ENCODE results near the gene PKLR.

The PKLR gene

DNA sequence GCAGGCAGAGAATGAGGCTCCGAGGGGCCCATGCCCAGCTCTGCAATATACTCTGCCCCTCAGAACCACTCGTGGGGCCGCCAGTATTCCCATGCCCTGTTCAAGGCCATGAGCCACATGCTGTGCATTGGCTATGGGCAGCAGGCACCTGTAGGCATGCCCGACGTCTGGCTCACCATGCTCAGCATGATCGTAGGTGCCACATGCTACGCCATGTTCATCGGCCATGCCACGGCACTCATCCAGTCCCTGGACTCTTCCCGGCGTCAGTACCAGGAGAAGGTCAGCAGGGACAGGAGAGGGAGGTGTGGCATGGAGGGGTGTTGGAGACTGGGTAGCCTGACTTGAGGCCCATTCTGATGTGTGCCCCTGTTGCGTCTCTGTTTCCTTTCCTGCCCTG is 16.8 kb downstream of the PKLR start:
- DNase-seq = no peak

DNA sequence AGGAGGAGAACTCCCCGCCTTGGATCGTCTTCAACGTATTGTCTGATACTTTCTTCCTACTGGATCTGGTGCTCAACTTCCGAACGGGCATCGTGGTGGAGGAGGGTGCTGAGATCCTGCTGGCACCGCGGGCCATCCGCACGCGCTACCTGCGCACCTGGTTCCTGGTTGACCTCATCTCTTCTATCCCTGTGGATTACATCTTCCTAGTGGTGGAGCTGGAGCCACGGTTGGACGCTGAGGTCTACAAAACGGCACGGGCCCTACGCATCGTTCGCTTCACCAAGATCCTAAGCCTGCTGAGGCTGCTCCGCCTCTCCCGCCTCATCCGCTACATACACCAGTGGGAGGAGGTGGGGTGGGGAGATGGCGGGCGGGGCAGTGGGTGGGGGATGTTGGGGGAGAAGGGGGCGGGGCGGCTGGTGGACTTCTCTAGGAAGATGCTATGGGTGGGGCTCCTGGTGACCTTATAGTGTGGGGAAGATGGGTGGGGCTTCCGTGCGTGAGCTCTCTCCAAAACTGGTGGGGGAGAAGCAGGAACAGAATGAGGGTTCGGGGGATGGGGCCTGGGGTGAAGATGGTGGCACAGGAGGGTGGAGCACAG is 18.6 kb downstream of the PKLR start:
- no peak for DNase-seq

DNA sequence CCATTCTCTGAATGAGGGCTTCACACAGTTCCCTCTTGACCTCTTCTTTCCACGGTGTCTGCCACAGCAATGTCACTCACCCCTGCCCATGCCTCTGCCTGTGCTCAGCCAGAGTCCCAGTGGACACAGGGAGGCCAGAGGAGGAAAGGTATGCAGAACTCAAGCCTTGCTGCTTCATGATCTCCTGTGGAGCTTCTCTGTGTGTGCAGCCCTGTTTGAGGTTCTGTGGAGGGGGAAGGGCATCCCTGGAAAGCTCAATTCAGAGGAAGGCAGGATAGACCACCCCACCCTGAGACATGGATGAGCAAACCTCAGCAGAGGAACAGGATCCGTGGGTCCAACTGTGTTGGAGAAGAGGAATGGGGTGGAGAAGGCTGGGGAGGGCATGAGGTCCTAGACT is 22.0 kb downstream of the PKLR start:
- DNase-seq = no peak

DNA sequence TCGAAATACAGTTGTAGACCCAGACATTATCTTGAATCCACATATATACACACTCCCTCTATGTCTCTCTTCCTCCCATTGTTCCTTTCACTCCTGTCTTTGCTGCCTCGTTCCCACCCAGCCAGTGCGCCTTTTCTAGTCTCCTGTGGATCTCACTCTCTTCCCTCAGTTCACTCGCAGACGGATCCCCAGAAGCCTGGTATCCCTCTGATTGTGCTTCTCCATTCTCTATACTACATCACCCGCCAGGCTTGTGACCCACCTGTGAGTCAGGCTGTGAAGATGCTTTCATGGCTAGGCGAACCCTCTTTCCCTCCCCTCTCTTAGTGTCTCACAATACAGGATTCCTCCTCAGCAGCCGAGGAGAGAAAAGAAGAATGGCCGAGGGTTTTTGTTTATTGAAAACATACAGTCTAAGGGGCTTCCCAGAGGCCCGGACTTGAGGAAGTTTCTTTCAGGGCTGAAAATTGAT is 22.5 kb downstream of the PKLR start:
- DNase-seq = no peak

DNA sequence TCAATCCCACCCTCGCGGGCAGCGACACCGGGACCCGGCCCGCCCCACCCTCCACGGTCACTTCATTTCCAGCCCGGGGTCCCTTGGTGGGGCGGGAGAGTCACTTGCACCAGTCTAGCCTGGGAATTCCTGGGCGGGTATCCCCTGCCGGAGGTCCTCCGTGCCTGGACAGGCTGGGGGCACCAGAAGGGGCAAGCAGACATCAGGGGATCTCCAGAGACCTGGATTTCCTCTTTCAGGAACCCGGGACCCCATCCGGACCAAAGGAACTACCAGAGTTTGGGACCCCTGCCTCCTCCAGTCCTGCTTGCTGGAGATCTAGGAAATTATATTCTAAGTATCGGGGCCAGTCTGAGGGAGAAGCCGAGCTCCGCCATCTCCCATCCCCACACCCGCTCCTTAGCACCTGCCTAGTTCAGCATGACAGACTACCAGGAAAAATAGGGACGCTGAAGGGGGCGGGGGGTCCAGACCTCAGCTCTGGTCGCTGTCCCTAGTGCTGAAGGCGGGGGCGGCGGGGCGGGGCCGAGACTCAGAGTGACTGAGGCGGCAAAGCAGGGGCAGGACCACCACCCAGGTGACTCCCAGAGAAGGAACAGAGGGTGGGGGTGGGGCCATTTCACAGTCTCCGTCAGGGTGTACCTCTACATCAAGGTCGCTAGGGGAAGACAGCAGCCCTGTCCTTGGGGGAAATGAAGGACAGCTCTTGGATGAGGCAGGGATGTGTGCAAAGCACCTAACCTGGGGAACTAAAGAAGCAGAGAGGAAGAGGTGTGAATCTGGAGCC is 23.1 kb downstream of the PKLR start:
- peak; percentile 24 to 55 (median 33) for DNase-seq

DNA sequence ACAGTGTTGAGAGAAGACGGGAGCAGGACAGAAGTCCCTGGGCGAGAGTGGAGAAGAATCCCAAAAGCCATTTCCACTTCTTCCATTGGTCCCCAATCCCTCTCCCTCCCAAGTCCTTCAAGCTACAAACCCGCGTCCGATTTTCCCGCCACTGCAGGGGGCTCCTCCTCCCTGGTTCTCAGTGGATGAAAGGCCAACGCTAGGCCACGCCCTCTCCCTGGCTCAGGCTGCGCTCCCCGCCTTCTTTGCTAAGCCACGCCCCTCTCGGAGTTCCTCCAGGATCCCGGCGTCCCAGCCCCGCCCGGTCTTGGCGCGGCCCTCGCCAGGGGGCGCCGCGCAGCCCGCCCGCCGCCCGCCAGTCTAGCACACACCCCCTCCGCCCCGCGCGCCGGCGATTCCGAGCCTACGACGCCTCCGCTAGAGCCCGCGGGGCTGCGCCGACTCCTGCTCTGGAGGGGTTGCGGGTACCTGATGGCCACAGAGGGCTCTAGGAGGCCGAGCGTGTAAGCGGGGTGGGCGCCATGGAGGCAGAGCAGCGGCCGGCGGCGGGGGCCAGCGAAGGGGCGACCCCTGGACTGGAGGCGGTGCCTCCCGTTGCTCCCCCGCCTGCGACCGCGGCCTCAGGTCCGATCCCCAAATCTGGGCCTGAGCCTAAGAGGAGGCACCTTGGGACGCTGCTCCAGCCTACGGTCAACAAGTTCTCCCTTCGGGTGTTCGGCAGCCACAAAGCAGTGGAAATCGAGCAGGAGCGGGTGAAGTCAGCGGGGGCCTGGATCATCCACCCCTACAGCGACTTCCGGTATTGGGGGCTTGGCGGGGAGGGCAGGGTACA is 24.0 kb downstream of the PKLR start, which contains the start of gene HCN3:
HCN3 (plus strand) TSS at position 394 of the 832 bp plus-strand sequence; CDS start at position 522, 128 bp downstream.
- peak; percentile 98 to 99 (median 98) for DNase-seq

DNA sequence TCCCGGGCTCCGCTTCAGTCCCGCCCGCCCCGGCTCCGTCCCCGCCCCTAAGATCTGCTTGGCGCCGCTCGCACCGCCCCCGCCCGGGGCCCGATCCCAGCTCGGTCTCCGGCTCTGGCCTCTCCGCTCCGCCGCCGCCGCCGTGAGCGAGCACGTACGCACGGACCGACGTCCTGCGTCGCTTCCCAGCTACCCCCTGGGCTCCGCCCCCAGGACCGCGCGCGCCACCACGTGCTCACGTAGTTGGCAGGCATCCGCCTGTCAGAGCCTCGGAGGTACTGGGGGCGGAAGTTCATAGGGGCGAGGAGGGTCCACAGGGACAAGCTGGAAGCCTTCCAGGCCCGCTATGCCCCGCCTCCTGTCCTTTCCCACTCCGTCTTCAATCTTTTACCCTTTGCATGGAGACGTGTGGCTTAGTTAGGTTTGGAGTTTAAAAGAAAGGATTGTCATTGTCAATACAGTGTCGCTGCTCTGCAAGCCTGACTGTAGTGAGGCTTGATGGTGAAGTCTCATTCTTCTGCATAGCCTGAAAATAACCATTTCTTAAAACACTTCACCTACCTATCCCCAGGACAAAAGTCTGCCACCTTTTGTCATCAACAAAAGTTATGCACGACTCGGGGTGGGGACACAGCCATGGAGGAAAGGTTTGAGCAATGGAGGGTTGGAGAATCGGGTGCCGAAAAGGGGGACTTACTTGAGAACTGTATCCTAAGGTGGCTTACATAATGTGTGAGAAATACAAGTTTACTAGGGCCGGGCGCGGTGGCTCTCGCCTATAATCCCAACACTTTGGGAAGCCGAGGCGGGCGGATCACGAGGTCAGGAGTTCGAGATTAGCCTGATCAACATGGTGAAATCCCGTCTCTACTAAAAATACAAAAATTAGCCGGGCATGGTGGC is 27.6 kb downstream of the PKLR start, which contains the start of gene CLK2:
CLK2 (minus strand) TSS at position 162 of the 903 bp plus-strand sequence. CDS start 2,527 bp downstream, outside the sequence.
- peak; percentile 97 to 99 (median 98) for DNase-seq

DNA sequence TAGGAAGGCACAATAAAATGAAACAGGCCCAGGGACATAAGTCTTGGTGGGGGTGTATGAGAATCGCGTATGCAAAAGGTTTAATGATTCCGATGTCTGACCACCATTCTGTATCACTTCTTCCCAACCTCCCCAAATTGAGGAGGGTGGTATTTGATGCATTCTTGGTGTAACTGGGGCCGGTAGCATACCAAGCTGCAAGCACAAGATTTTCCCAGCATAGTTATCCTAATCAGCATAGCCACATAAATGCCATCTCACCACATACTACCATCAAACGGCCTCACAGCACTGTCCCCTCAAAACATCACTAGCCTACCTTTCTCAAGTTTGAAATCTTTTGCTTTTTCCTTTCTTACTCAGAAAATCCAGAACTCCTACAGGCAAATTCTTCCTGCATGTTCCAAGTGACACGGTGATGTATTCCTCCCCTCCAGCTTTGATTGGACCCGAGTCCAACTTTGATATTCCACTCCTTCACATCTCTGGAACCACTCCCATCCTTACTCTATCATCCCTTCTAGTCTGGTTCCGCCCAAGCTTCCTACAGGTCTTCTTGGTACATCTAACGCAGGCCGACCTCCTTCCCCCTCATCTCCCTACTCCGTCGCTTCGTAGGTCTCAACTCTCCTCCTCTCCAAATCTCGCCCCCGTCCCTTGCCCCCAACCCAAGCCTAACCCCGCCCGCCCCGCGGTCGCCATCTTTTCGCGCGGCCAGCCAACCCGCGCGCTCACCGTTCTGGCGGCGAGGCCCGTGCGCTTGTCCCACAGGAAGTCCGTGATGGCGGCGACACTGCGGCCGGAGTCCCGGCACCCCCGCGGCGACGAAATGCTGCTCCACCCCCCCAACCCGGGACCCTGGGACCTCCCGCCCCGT is 28.5 kb downstream of the PKLR start:
- DNase-seq = peak in 1 of 4 experiments; percentile 56

DNA sequence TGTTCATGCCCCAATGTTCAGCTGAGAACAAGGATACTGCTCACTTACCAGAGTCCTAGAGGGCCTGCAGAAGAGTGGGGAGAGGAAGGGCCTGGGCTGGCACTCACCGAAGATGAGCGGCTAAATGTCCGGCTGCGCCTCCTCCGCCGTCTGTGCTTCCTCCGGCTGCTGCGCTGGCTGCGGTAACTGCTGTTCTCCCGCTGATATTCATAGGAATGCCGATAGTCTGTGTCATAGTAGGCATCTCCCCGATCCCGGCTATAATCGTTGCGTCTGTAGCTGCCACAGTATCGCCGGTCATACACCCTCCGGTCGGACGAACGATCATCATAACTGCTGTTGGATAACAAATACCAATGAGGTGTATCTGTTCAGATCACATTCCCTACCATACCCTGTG is 31.9 kb downstream of the PKLR start:
- no peak for DNase-seq

DNA sequence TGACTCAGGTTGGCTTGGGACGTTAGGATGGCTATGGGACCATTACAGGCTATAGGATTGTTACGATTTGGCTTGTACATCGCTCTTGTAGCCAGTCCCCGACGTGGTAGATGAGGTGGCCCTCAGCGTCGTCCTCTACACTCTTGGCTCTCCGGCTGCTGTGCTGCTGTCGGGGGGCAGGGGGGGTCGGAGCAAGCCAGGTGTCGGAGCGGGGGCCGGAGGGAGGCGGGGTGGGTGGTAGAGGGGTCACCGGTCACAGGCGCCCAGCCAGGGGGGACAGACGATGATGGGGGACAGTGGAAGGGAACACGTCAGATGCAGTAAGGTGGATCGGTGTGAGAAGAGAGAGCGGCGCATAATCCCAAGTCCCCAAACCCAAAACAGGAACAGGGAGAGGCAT is 32.6 kb downstream of the PKLR start:
- DNase-seq = no peak

DNA sequence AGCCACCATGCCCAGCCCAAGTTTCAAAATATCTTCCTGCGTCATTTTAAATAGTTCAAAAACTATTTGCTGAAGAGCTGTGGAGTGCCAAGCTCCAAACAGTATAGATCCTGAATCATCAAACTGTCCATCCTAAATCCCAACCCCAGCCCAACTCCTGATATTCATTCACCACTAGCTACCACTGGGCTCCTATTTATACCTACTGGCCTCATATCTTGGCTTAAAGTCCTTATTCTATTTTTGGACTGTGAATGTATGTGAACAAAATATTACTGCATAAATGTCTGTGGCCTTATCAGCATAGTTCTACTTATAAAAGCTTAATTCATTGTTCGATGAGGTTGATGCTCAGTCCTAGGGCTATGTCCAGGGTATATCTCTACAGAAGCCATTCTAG is 33.9 kb downstream of the PKLR start:
- no peak for DNase-seq

DNA sequence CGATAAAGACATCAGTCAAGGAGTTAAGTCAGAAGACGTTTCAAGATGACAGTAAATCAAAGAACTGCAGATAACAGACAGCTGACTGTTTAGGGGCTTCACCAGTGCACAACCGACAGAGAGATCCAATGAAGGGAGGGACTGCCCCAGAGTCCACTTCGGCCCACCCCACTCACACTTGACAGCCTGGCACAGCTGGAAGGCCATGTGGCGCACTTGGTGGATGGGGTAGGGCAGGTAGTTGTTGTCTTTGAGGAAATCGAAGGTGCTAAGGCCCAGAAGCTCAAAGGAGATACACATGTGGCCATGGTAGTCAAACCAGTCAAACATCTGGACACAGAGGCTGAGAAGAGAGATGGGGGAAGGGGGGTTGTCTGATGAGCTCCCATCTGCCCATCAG is 34.7 kb downstream of the PKLR start:
- no peak for DNase-seq

DNA sequence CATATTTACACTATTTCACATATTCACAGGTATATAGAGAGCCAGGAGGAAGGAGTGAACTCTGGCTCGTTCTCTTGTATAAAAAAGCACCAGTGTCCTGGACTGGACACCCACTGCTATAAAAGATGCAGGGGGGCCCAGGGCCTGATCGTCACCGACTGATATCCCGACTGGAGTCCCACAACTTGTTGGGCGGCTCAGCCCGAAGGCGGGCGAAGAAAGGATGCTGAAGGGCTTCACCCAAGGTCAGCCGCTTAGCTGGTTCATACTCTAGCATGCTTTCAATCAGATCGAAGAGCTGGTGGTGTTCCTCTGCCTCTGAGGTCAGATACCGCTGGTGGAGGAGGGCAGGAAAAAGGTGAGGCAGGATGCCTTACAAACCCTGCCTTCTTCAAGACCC is 38.2 kb downstream of the PKLR start:
- no peak for DNase-seq

DNA sequence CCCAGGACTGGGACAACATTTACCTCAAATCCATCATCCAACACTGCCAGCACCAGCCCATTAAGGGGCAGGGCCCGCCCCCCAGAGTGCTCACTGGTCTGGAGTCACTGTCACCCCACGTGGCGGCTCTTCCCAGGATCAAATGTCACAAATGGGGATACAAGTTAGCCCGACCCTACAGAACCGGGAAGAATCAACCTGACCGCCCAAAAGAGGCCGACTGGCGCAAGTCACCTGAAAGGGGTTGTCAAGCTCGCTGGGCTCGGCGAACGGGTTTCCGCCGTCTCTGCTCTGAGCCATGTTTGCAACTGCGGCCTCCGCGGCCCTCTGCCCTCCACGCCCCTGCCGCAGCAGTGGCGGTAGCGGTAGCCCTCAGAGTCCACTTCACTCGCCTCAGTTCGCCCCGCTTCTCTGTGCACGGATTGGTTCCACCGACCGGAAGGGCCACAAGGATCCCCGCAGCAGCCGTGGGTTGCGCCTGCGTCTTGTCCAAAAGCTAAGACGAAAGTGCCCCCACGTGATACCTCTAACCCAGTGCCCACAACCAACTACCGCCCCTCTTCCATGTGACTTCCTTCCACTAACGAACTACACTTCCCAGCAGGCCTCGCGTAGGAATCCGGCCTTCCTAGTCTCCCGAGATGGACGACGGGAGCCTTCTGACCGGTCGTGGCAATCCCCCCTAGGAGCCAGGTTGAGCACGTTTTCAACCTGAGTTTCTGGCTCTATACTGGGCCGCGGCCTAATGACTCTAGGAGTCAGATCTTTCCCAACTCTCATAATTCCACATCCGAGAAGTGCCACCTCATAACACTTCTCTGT is 39.2 kb downstream of the PKLR start, which contains the start of gene SCAMP3:
SCAMP3 (minus strand) TSS at position 509 of the 822 bp plus-strand sequence; CDS start at position 300, 209 bp downstream.
- peak; percentile 97 to 99 (median 98) for DNase-seq

DNA sequence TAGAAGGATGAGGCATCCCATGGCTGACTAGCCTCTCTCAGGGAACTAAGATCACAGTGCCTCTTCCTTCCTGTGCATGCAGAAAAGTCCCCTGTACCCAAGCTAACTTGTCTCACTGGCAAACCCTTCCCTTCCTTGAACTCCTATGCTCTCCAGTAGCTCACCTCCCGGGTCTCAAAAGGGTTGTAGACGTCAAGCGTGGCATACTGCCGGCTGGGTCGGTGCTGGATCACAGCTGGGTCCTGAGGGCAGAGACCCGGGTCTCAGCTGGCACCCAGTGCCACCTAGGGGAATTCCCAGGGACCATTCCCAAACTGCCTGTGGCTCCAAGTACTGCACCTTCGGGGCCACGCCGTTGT is 39.8 kb downstream of the PKLR start:
- peak in 2 of 4 experiments; percentile 29 to 44 for DNase-seq

DNA sequence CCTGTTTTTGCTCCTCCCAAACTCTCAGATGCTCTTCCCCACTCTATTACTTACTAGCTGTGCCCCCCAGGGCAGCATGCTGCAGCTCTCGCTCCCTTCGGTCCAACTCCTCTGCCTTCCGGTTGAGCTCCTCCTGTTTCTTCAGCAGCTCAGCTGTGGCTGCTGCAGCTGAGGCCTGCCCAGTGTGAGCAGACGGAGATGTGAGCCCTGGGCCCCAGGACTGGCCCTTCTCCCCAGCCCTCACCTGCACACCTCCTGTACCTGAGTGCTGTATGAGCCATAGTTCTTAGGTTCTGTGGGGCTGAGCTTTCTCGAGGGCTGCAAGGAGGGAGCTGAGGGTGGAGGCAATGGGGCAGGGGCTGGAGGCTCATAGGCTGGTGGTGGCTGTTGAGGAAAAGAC is 41.0 kb downstream of the PKLR start:
- DNase-seq = no peak

DNA sequence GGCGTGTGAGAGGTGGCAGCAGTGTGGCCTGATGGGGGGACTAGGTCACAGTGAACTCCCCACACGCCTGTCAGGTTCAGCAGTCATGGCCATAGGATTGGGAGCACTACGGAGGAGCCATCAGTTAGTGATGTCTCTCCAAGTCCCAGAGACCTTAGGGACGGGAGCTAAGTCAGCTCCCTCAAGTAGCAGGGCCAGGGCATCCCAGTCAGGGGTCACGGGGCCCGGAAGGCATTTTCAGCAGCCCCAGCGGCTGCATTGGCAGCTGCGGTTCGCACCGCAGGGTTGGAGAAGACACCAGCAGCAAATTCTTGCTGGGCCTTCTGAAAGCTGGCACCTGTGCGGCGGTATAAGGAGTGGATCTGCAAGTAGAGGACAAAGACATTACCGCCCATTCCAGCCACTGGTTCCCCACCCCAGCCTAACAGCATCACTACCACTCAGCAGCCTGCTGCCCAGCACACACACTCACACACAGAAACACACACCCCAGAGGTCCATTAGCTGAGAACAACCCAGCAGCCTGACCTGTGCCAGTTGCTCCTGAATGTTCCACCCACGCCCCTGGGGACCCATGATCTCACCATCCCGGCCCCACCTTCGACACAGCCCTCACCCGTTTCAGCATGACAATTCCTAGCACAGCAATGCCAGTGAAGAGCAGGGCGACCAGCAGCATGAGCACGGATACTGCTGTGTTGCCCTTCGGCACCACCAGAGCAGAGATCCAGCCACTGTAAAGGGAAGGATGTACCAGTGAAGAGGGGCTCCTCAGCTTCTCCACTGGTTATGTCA is 45.0 kb downstream of the PKLR start:
- DNase-seq = no peak

DNA sequence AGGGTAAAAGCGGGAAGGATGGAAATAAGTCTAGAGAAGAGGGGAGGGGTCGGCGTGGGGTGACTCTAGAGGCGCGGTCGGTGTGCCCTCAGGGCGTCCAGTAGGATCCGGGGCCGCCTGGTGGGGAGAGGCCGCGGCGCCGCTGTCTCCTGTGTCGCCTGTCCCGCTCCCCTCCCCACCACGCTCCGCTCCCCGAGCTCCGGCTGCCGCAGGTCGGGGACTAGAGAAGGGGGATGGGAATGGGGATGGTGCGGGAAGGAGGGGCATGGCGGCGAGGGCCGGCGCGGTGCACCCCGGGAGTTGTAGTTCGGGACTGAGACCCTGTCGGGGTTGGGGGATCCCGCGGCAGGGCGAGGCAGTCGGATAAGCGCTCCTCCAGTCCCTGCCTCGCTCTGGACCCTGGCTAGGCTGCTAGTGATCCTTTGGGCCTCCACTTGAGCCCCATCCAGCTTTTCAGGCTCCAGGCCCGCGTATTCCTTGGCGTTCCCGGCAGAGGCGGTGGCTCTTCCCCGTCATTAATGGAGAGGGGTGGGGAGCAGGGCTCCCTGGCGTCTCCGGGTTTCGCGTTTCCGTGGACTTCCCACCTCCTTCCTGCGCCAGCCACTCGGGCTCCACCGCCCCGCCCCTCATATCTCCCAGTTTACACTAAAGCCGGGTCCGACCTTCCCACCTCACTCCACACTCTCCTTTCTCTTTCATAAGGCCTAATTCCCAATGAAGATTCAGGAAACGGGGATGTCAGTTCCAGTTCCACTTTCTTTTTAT is 45.8 kb downstream of the PKLR start, which contains the start of gene ENTREP3:
ENTREP3 (minus strand) TSS at position 241 of the 765 bp plus-strand sequence. CDS start 606 bp downstream, outside the sequence.
- peak; percentile 66 to 88 (median 77) for DNase-seq
